ENCODE data around the gene TTLL4. TPM values are rescaled to one million over a fixed set of nuclear protein-coding genes. Genes with fewer than 3 reads are reported as not detected.
A peak's percentile ranks its signal among the peaks of the same experiment; 100 is the strongest.

TTLL4 gene
- 10 to 100 TPM in 2 of 3 donors, 1 to 10 TPM in 1; 8.3 to 34.7 (median 29.0) TPM for total RNA-seq

GRCh38 chr2:218710687-218711549 lies at the start of gene TTLL4:
TTLL4 (plus strand) TSS chr2:218710835; CDS start chr2:218737677, 26,842 bp downstream.
- intact Hi-C loops (cut with DNase I; ENCODE audit: low total_unique reads), result loop anchor here (1.0 to 10.0 kb wide), 3 partner anchors 32 to 759 kb away; partner anchors contain the start of gene PRKAG3
- DNase-seq (ENCODE audit: low spot score in 2 of 2), result peak; percentile 97 to 98
- H3K9me3 ChIP-seq, result no peaks in the 10 kb centered on the region
- H3K4me1 ChIP-seq, result peaks cover 0 to 5% of the 10 kb centered on the region in 2 donors
- H3K27ac ChIP-seq, result peak within 1 kb of the TSS; percentile 94 to 98
- peak within 1 kb of the TSS; percentile 75 to 93 (median 75) for H3K4me3 ChIP-seq
- peak; percentile 62 for TF ChIP-seq POLR2A (IDR thresholded peaks at IDR 0.05)
- peak; percentile 84 to 98 (median 90) for TF ChIP-seq CTCF (IDR thresholded peaks at IDR 0.05)
- peak; percentile 85 to 95 (median 86) for TF ChIP-seq POLR2AphosphoS5 (IDR thresholded peaks at IDR 0.05)
- H3K36me3 ChIP-seq, result no peaks in the 10 kb centered on the region
- H3K27me3 ChIP-seq, result no peaks in the 10 kb centered on the region

GRCh38 chr2:218662377-218662776 lies 48.3 kb upstream of the TTLL4 start:
- intact Hi-C loops (cut with DNase I; ENCODE audit: low total_unique reads), result no loop called here
- Histone ChIP-seq H3K9me3 (no peaks in the 10 kb centered on the region), H3K36me3 (peaks cover 10% of the 10 kb centered on the region), H3K27me3 (no peaks in the 10 kb centered on the region), H3K27ac (no peak overlapping the region), H3K4me1 (peaks cover 0 to 7% of the 10 kb centered on the region in 2 donors), H3K4me3 (no peak overlapping the region)
- no peak for DNase-seq (ENCODE audit: low spot score in 2 of 2)
- TF ChIP-seq POLR2AphosphoS5 (IDR thresholded peaks at IDR 0.05) (no peak), POLR2A (IDR thresholded peaks at IDR 0.05) (no peak), CTCF (IDR thresholded peaks at IDR 0.05) (no peak)

- TF ChIP-seq CTCF (IDR thresholded peaks at IDR 0.05) (no peak), POLR2A (IDR thresholded peaks at IDR 0.05) (no peak), POLR2AphosphoS5 (IDR thresholded peaks at IDR 0.05) (no peak)
- no peaks in the 10 kb centered on the region for H3K27me3 ChIP-seq
- DNase-seq (ENCODE audit: low spot score in 2 of 2), result no peak
- peaks cover 15% of the 10 kb centered on the region for H3K36me3 ChIP-seq
- H3K4me1 ChIP-seq, result peaks cover 0 to 7% of the 10 kb centered on the region in 2 donors
- intact Hi-C loops (cut with DNase I; ENCODE audit: low total_unique reads), result no loop called here
- no peak overlapping the region for H3K4me3 ChIP-seq
- H3K9me3 ChIP-seq, result no peaks in the 10 kb centered on the region
- no peak overlapping the region for H3K27ac ChIP-seq
Observed at GRCh38 chr2:218662827-218663226, 47.8 kb upstream of the TTLL4 start.

GRCh38 chr2:218663901-218664300 lies 46.7 kb upstream of the TTLL4 start:
- H3K27ac ChIP-seq, result no peak overlapping the region
- TF ChIP-seq POLR2A (IDR thresholded peaks at IDR 0.05) (no peak), POLR2AphosphoS5 (IDR thresholded peaks at IDR 0.05) (no peak), CTCF (IDR thresholded peaks at IDR 0.05) (no peak)
- peaks cover 0 to 7% of the 10 kb centered on the region in 2 donors for H3K4me1 ChIP-seq
- H3K27me3 ChIP-seq, result no peaks in the 10 kb centered on the region
- no peaks in the 10 kb centered on the region for H3K9me3 ChIP-seq
- no peak for DNase-seq (ENCODE audit: low spot score in 2 of 2)
- peaks cover 18% of the 10 kb centered on the region for H3K36me3 ChIP-seq
- intact Hi-C loops (cut with DNase I; ENCODE audit: low total_unique reads), result no loop called here
- no peak overlapping the region for H3K4me3 ChIP-seq

GRCh38 chr2:218664653-218665052 lies 46.0 kb upstream of the TTLL4 start:
- Histone ChIP-seq H3K27ac (no peak overlapping the region), H3K27me3 (no peaks in the 10 kb centered on the region), H3K4me1 (peaks cover 0 to 7% of the 10 kb centered on the region in 2 donors), H3K36me3 (peaks cover 18% of the 10 kb centered on the region), H3K4me3 (no peak overlapping the region), H3K9me3 (no peaks in the 10 kb centered on the region)
- DNase-seq (ENCODE audit: low spot score in 2 of 2), result no peak
- intact Hi-C loops (cut with DNase I; ENCODE audit: low total_unique reads), result no loop called here
- TF ChIP-seq POLR2AphosphoS5 (IDR thresholded peaks at IDR 0.05) (no peak), CTCF (IDR thresholded peaks at IDR 0.05) (no peak), POLR2A (IDR thresholded peaks at IDR 0.05) (no peak)

Measured in breast epithelium (tissue), 4 donors.